H9 (cell line): ENCODE measurements around the gene PPP3CB. TPM values are rescaled to one million over a fixed set of nuclear protein-coding genes. Genes with fewer than 3 reads are reported as not detected.

Source experiments
- DNase-seq: peaks from one replicate; pipeline ENCODE4 v3.0.0-alpha.2; 2017
- H2AFZ ChIP-seq: one replicate; pipeline ENCODE4 v1.6.1; 2013; ENCODE audit warnings: mild to moderate bottlenecking, low read length, control low read depth, moderate library complexity
- H2AK5ac ChIP-seq: 2 replicates; pipeline ENCODE4 v1.6.1; 2013; ENCODE audit warnings: low read length, control low read depth, mixed read lengths; ENCODE audit not compliant: insufficient read length
- H2BK120ac ChIP-seq: one replicate; pipeline ENCODE4 v1.6.1; 2013; ENCODE audit warnings: low read depth, mild to moderate bottlenecking, low read length, control low read depth, inconsistent platforms; ENCODE audit not compliant: poor library complexity, severe bottlenecking
- H2BK12ac ChIP-seq: 2 replicates; pipeline ENCODE4 v1.6.1; 2013; ENCODE audit warnings: low read length, control low read depth, mixed read lengths, low read depth; ENCODE audit not compliant: insufficient read length
- H2BK15ac ChIP-seq: 2 replicates; pipeline ENCODE4 v1.6.1; 2013; ENCODE audit warnings: low read depth, low read length, control low read depth
- H2BK20ac ChIP-seq: one replicate; pipeline ENCODE4 v1.6.1; 2013; ENCODE audit warnings: low read depth, mild to moderate bottlenecking, low read length, control low read depth, inconsistent platforms; ENCODE audit not compliant: poor library complexity, severe bottlenecking
- H2BK5ac ChIP-seq: 2 replicates; pipeline ENCODE4 v1.6.1; 2013; ENCODE audit warnings: low read length, control low read depth, mixed read lengths; ENCODE audit not compliant: insufficient read length
- H3K14ac ChIP-seq: 2 replicates; pipeline ENCODE4 v1.6.1; 2013; ENCODE audit warnings: low read length, control low read depth; ENCODE audit not compliant: insufficient read depth
- H3K18ac ChIP-seq: 2 replicates; pipeline ENCODE4 v1.6.1; 2013; ENCODE audit warnings: low read depth, mild to moderate bottlenecking, mixed read lengths, low read length, control low read depth; ENCODE audit not compliant: insufficient read length
- H3K23ac ChIP-seq: 2 replicates; pipeline ENCODE4 v1.6.1; 2013; ENCODE audit warnings: low read length, control low read depth, mixed read lengths, low read depth; ENCODE audit not compliant: insufficient read length
- H3K23me2 ChIP-seq: 2 replicates; pipeline ENCODE4 v1.6.1; 2013; ENCODE audit warnings: low read depth, mild to moderate bottlenecking, mixed read lengths, low read length, control low read depth; ENCODE audit not compliant: insufficient read length, poor library complexity, severe bottlenecking
- H3K27ac ChIP-seq: 2 replicates; pipeline ENCODE4 v1.5.1; 2013; ENCODE audit warnings: low read length, control low read depth, mixed read lengths, low read depth; ENCODE audit not compliant: insufficient read length
- H3K27me3 ChIP-seq: 2 replicates; pipeline ENCODE4 v1.6.1; 2013; ENCODE audit warnings: low read length, control low read depth, inconsistent platforms; ENCODE audit not compliant: insufficient read depth
- H3K4ac ChIP-seq: 2 replicates; pipeline ENCODE4 v1.6.1; 2013; ENCODE audit warnings: low read depth, mild to moderate bottlenecking, control low read depth, inconsistent platforms, low read length, moderate library complexity
- H3K4me1 ChIP-seq: 2 replicates; pipeline ENCODE4 v1.6.1; 2013; ENCODE audit warnings: low read length, control low read depth, inconsistent platforms; ENCODE audit not compliant: insufficient read depth
- H3K4me2 ChIP-seq: 2 replicates; pipeline ENCODE4 v1.6.1; 2013; ENCODE audit warnings: low read length, control low read depth, mixed read lengths; ENCODE audit not compliant: insufficient read length, insufficient read depth
- H3K56ac ChIP-seq: 2 replicates; pipeline ENCODE4 v1.6.1; 2013; ENCODE audit warnings: low read depth, mild to moderate bottlenecking, mixed read lengths, low read length, control low read depth; ENCODE audit not compliant: insufficient read length
- H3K79me1 ChIP-seq: 2 replicates; pipeline ENCODE4 v1.6.1; 2013; ENCODE audit warnings: low read depth, mild to moderate bottlenecking, moderate library complexity, low read length, control low read depth, inconsistent platforms; ENCODE audit not compliant: insufficient read depth, poor library complexity, severe bottlenecking
- H3K79me2 ChIP-seq: 2 replicates; pipeline ENCODE4 v1.6.1; 2013; ENCODE audit warnings: low read length, control low read depth, inconsistent platforms; ENCODE audit not compliant: insufficient read depth
- H3K9ac ChIP-seq: 2 replicates; pipeline ENCODE4 v1.6.1; 2013; ENCODE audit warnings: low read length, control low read depth, mixed read lengths; ENCODE audit not compliant: insufficient read length; ENCODE audit errors: extremely low read depth
- H3K9me3 ChIP-seq: one replicate; pipeline ENCODE4 v1.6.1; 2013; ENCODE audit warnings: low read depth, low read length, inconsistent platforms; ENCODE audit not compliant: control insufficient read depth
- H3T11ph ChIP-seq: one replicate; pipeline ENCODE4 v1.6.1; 2013; ENCODE audit warnings: mild to moderate bottlenecking, low read length, control low read depth, inconsistent platforms
- H4K20me1 ChIP-seq: one replicate; pipeline ENCODE4 v1.6.1; 2013; ENCODE audit not compliant: control insufficient read depth, insufficient read length, insufficient read depth
- H4K5ac ChIP-seq: 2 replicates; pipeline ENCODE4 v1.6.1; 2013; ENCODE audit warnings: low read depth, mild to moderate bottlenecking, mixed read lengths, low read length, control low read depth; ENCODE audit not compliant: insufficient read length
- H4K8ac ChIP-seq: replicated peaks from 2 replicates; pipeline ENCODE4 v1.6.1; 2013; ENCODE audit warnings: low read length, control low read depth, mixed read lengths, low read depth; ENCODE audit not compliant: insufficient read length
- H4K91ac ChIP-seq: 2 replicates; pipeline ENCODE4 v1.6.1; 2013; ENCODE audit warnings: low read depth, mild to moderate bottlenecking, moderate library complexity, mixed read lengths, low read length, control low read depth; ENCODE audit not compliant: insufficient read length
- H3K27ac Mint-ChIP-seq, 3 experiments: 2 replicates in 2 of 3; 3 replicates in 1 of 3; pipeline ENCODE4 v1.8.0; 2020 to 2021; ENCODE audit warnings: mixed read lengths in 3 of 3, mild to moderate bottlenecking in 1 of 3, moderate library complexity in 1 of 3
- H3K27me3 Mint-ChIP-seq: 2 replicates; pipeline ENCODE4 v1.8.0; 2021; ENCODE audit warnings: low read depth, mild to moderate bottlenecking, moderate library complexity, mixed read lengths
- H3K36me3 Mint-ChIP-seq, 3 experiments: 2 replicates in 2 of 3; 3 replicates in 1 of 3; pipeline ENCODE4 v1.8.0; 2020 to 2021; ENCODE audit warnings: low read depth in 3 of 3, mixed read lengths in 3 of 3; ENCODE audit not compliant: insufficient read depth in 1 of 3
- H3K4me1 Mint-ChIP-seq, 2 experiments: 2 replicates each; pipeline ENCODE4 v1.8.0; 2020; ENCODE audit warnings: mixed read lengths in 2 of 2
- H3K4me3 Mint-ChIP-seq, 2 experiments: 2 replicates in 1 of 2; 3 replicates in 1 of 2; pipeline ENCODE4 v1.8.0; 2020 to 2021; ENCODE audit warnings: mild to moderate bottlenecking in 2 of 2, mixed read lengths in 2 of 2, moderate library complexity in 1 of 2
- H3K9me3 Mint-ChIP-seq, 2 experiments: 2 replicates in 1 of 2; 3 replicates in 1 of 2; pipeline ENCODE4 v1.8.0; 2020; ENCODE audit warnings: mild to moderate bottlenecking in 2 of 2, mixed read lengths in 2 of 2, moderate library complexity in 1 of 2
- CTCF ChIP-seq: fragments of 200-600 bp; sonication (generic); conservative IDR thresholded peaks from 3 replicates; pipeline ENCODE4 v1.8.0; 2021; ENCODE audit warnings: antibody characterized with exemption, mild to moderate bottlenecking
- total RNA-seq: library from RNA; stranded (reverse); gene quantifications from 2 replicates; pipeline ENCODE4 v1.2.1, GENCODE V29; 2021

The PPP3CB gene
- total RNA-seq, 1 experiment from 2014 or later = 37.3 TPM

GRCh38 chr10:73433538-73433867 is 62.3 kb downstream of the PPP3CB start, which contains the start of gene MSS51:
MSS51 (minus strand) TSS chr10:73433561; CDS start chr10:73428284, 5,277 bp downstream.
- Histone ChIP-seq H2BK12ac (no peak within 1 kb of the TSS), H2BK120ac (no peak within 1 kb of the TSS), H4K5ac (no peak within 1 kb of the TSS), H2BK15ac (no peak within 1 kb of the TSS), H3K27ac (no peak within 1 kb of the TSS), H3K56ac (no peak within 1 kb of the TSS), H3K23ac (no peak within 1 kb of the TSS), H2AFZ (no peak within 1 kb of the TSS), H3K4me2 (no peak within 1 kb of the TSS), H4K20me1 (no peaks in the 10 kb centered on the region), H3K79me2 (no peaks in the 10 kb centered on the region), H3T11ph (no peak within 1 kb of the TSS), H3K4me1 (no peaks in the 10 kb centered on the region), H3K27me3 (no peaks in the 10 kb centered on the region), H2BK5ac (no peak within 1 kb of the TSS), H3K9ac (no peak within 1 kb of the TSS), H3K23me2 (no peaks in the 10 kb centered on the region), H3K4ac (no peak within 1 kb of the TSS), H2AK5ac (no peak within 1 kb of the TSS), H4K8ac (no peak within 1 kb of the TSS), H3K18ac (no peak within 1 kb of the TSS), H2BK20ac (no peak within 1 kb of the TSS), H4K91ac (no peak within 1 kb of the TSS), H3K79me1 (no peaks in the 10 kb centered on the region), H3K14ac (no peak within 1 kb of the TSS), H3K9me3 (no peaks in the 10 kb centered on the region)
- Mint-ChIP-seq H3K27ac (peak within 1 kb of the TSS in 2 of 3 experiments; percentile 4 to 18; a peak in 3 of 7 replicates), H3K36me3 (peaks cover 0 to 7% (median 0%) of the 10 kb centered on the region in 3 experiments; a peak in 4 of 7 replicates), H3K9me3 (no peaks in the 10 kb centered on the region), H3K4me3 (no peak within 1 kb of the TSS), H3K4me1 (0 out of 4 replicates have a peak, but pooled peaks cover 0 to 2% of the 10 kb centered on the region in 2 experiments), H3K27me3 (no peaks in the 10 kb centered on the region)
- no peak for TF ChIP-seq CTCF
- DNase-seq = no peak
